IPS-NIHi7 (cell line): ENCODE results near the gene USHBP1.

ENCODE experiments used
- DNase-seq: peaks from one replicate; pipeline ENCODE4 v3.0.0; 2012; ENCODE audit warnings: mixed read lengths; ENCODE audit errors: extremely low spot score

Gene USHBP1

DNA sequence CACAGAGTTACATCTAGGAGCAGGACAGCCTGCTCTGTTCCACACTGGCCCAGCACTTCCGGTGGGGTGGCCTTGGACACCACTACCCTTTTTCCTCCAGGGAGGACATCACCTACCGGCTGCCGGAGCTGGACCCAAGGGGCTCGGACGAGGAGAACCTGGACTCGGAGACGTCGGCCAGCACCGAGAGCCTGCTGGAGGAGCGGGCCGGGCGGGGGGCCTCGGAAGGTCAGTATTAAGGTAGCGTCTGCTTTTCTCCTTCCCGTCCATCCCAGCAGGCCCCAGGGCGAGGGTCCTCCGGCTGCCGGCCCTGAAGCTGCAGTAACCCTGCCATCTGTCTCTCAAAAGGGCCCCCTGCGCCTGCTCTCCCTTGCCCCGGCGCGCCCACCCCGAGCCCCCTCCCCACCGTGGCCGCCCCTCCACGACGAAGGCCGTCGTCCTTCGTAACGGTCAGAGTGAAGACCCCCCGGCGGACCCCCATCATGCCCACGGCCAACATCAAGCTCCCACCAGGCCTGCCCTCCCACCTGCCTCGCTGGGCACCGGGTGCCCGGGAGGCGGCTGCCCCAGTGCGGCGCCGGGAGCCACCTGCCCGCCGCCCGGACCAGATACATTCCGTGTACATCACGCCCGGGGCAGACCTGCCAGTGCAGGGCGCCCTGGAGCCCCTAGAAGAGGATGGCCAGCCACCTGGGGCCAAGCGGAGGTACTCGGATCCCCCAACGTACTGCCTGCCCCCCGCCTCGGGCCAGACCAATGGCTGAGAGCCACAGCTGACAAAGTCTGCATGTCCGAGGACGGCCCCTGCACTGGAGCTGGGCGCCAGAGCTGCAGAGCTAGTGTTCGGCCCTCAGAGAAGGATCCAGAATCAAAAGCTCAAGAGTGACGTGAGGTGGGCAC, 52.7 kb downstream of the USHBP1 start:
- DNase-seq: no peak

DNA sequence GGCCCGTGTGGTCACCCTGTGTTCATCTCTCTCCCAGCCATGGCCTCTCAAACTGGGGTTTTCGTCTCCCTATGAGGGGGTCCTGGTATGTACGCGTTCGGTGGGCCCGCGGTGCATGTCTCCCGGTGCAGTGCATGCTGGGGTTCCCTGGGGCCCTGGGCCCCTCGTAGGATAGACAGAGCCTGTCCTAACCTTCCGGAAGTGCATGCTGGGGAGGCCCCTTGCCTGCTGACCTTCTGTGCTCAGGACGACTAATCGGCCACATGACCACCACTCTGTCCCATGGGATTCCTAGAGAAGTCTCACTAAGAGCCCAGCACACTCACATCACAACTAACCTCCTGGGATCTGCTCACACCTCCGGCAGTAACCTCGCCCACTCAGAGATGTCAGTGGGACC, 54.2 kb downstream of the USHBP1 start:
- no peak for DNase-seq

DNA sequence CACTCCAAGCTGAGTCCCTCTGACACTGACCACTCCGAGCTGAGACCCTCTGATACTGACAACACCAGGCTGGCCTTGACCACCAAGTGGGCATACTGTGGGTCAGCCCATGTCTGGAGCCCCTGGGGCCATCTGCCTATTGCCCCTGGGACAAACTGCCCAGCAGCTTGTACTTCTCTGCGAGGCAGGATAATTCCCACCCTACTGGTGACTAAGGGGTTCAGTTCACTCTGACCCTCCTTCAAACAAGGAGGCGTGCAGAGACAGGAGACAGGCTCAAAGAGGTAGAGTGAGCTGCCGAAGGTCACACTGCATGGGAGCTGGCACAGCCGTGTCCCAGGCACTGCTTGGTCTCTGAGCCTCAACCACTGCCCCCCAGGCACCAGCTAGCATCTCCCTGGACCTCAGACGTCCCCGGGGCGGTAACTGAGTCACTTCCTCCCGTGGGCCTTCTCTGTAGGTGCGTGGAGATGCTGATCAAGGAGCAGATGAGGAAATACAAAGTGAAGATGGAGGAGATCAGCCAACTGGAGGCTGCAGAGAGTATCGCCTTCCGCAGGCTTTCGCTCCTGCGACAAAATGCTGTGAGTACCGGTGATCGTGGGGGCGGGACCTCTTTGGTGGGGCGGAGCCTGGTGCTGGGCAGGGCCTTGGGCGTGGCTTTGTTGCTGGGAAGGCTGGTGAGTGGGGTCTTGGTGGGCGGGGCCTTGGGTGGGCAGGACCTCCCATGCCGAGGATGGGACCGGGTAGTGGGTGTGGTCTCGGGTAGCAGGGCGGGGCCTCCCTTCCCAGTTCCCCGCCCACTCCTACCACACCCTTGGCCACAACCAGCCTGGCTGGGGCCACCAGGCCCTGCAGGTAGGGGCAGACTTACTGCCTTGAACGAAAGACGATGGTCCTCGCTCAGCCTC, 55.2 kb downstream of the USHBP1 start:
- peak; percentile 99 for DNase-seq

DNA sequence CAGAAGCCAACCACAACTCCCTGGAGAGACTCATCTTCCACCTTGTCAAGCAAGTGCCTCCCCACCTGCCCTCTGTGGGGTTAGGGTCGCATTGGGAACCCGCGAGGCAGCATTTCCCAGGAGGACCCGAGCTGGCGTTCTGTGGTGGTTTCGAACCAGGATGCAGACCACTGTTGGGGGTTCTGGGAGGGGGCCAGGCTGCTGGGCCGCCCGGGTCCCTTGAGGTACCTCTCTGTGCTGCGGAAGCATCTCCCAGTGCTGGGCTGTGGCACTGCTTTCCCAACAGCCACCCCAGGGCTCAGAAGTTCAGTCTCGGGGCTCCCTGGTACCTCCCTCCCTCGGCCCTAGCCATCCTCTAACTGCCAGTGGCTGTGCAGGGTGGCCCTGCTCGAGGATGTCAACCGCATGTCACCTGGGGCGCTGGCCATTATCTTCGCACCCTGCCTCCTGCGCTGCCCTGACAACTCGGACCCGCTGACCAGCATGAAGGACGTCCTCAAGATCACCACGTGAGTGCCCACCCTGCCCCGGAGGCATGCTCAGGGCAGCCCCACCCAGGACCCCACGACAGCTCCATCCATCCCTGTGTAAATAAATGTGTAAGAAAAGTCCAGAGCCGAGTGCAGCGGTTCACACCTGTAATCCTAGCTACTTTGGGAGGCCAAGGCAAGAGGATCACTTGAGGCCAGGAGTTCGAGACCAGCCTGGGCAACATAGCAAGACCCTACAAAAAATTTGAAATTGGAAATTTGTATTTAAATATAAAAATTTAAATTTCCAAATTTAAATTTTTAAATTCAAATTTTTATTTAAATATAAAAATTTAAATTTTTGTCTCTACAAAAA, 57.6 kb downstream of the USHBP1 start:
- no peak for DNase-seq

DNA sequence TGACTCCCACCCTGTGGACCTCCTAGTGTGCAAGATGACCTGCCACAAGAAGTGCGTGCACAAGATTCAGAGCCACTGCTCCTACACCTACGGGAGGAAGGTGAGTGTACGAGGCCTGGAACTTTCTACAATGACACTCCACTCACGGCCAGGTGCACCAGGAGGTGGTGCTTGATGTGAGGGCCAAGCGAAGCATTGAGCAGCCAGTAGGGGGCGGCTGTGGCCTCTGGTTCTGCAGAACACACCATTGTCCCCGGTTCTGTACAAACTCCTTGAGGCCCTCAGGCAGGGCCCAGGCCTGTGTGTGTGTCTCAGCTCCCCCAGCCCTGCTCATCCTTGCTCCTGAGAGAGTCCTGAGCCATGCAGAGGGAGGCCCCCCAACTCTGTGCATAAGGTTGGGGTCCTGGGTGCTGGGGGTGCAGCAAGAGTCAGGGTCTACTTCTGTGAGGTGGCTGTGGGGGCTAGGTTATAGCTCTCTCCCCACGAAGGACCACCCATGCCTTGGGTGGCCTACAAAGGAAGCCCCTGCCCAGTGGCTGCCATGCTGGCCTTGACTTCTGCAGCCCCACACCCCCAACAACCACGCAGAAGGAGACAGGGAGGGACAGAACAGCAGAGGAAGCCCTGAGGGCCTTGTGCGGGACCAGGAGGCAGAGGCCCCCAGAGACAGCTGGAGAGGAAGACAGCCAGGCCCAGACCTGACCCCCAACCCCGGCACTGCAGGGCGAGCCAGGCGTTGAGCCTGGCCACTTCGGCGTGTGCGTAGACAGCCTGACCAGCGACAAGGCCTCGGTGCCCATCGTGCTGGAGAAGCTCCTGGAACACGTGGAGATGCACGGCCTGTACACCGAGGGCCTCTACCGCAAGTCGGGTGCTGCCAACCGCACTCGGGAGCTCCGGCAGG, 59.1 kb downstream of the USHBP1 start:
- DNase-seq: peak; percentile 87

DNA sequence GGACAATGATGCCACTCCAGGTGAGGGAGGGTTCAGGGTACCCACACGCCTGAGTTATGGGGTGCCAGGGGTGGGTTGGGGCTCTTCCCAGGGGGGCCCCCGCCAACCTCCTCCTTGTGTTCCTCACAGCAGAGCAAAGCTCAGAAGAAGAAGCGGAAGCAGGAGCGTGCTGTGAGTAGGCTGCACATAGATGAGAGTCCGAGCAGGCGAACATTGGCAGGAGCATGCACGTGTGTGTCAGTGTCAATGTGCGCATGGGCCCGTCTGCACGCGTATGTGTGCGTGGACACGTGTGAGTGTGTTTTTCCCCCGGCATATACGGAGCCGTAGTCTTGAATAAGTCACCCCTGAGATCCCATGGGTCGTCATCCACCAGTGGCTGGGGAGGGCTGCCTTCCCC, 61.8 kb downstream of the USHBP1 start:
- no peak for DNase-seq

DNA sequence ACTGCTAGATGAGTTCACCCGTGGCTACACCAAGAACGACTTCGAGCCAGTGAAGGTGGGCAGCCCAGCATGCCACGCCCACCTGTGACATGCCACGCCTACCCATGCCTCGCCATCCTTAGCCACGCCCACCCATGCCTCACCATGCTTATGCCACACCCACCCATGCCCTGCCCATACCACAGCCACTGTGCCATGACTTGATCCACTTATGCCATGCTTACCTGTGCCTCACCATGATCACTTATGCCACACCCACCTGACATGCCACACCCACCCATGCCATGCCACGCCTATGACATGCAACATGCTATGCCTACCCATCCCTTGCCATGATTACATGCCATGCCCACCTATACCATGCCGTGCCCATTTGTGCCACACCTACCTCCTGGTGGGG, 62.3 kb downstream of the USHBP1 start:
- DNase-seq: no peak

DNA sequence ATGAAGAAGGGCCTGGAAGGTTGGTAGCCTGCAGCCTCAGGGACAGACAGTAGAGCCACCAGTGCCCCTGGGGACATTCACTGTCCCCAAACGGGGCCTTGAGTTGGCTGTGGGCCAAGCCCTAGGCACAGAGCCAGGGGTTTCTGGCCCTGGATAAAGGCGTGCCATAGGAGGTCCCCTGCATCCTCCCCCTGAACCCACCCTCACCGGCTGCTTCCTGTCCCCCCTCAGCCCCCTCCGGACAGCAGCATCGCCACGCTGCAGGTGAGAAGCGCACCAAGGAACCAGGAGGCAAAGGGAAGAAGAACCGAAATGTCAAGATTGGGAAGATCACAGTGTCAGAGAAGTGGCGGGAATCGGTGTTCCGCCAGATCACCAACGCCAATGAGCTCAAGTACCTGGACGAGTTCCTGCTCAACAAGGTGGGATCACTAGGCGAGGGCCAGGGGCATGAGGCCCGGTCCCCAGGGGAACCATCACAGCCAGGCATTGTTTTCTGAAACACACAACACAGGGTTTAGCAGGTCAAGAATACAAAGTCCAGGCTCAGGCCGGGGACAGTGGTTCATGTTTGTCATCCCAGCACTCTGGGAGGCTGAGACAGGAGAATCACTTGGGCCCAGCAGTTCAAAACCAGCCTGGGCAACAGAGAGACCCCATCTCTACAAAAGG, 64.0 kb downstream of the USHBP1 start:
- no peak for DNase-seq
